BJ (cell line): ENCODE results near the gene HS6ST3. TPM values are rescaled to one million over a fixed set of nuclear protein-coding genes. Genes with fewer than 3 reads are reported as not detected.

Source experiments
- CTCF ChIA-PET: fragments of 350-600 bp; formaldehyde crosslinking; extraction: SDS; loops from one replicate; lab custom pipeline; 2021; ENCODE audit warnings: antibody characterized with exemption, inconsistent platforms; lab: Yijun Ruan, JAX
- POLR2A ChIA-PET: fragments of 300-600 bp; sonication (Branson Sonifier 250); formaldehyde crosslinking; extraction: SDS; loops from one replicate; lab custom pipeline; 2021; ENCODE audit warnings: antibody characterized with exemption; lab: Charles Lee
- DNase-seq: peaks from one replicate; pipeline ENCODE4 v3.0.0-alpha.2; 2011; ENCODE audit warnings: low read depth
- H3K27me3 ChIP-seq: 2 replicates; pipeline ENCODE4 v1.6.0; 2011; ENCODE audit warnings: low read length; ENCODE audit not compliant: control insufficient read depth, insufficient read depth
- H3K36me3 ChIP-seq: 2 replicates; pipeline ENCODE4 v1.5.1; 2011; ENCODE audit warnings: low read length; ENCODE audit not compliant: control insufficient read depth, insufficient read depth
- H3K4me3 ChIP-seq: 2 replicates; pipeline ENCODE4 v1.5.1; 2011; ENCODE audit warnings: low read depth, mild to moderate bottlenecking, control low read depth, low read length
- CTCF ChIP-seq: IDR thresholded peaks from 2 replicates; pipeline ENCODE4 v1.5.1; 2011; ENCODE audit warnings: low read depth, mild to moderate bottlenecking, control low read depth, inconsistent platforms, low read length, moderate library complexity; ENCODE audit not compliant: insufficient read depth
- polyA plus RNA-seq: library from polyadenylated mRNA; depleted of rRNA; stranded (reverse); fragments of >200 nt; gene quantifications from 2 replicates; pipeline ENCODE4 v1.2.3, GENCODE V29; 2011

HS6ST3 gene
- polyA plus RNA-seq, 1 experiment = not detected

GRCh38 chr13:96391606-96392005 is 301.7 kb downstream of the HS6ST3 start:
- TF ChIP-seq CTCF = no peak
- no peaks in the 10 kb centered on the region for H3K36me3 ChIP-seq
- ChIA-PET CTCF (no interaction called here), POLR2A (no interaction called here)
- no peaks in the 10 kb centered on the region for H3K27me3 ChIP-seq
- DNase-seq = no peak
- no peak overlapping the region for H3K4me3 ChIP-seq

- POLR2A ChIA-PET = no interaction called here
These were observed 307.9 kb downstream of the HS6ST3 start for GRCh38 chr13:96397807-96398206.

GRCh38 chr13:96398486-96398885 is 308.6 kb downstream of the HS6ST3 start:
- no peak for DNase-seq
- CTCF ChIA-PET = no interaction called here
- H3K4me3 ChIP-seq = no peak overlapping the region
- POLR2A ChIA-PET = no interaction called here
- no peaks in the 10 kb centered on the region for H3K36me3 ChIP-seq
- no peak for TF ChIP-seq CTCF
- no peaks in the 10 kb centered on the region for H3K27me3 ChIP-seq

More at GRCh38 chr13:96397807-96398206, 307.9 kb downstream of the HS6ST3 start:
- Histone ChIP-seq H3K36me3 (no peaks in the 10 kb centered on the region), H3K4me3 (no peak overlapping the region), H3K27me3 (no peaks in the 10 kb centered on the region)
- no peak for TF ChIP-seq CTCF
- CTCF ChIA-PET = no interaction called here
- DNase-seq = no peak

- TF ChIP-seq CTCF = no peak
- H3K4me3 ChIP-seq = no peak overlapping the region
- no peak for DNase-seq
These were observed 313.3 kb downstream of the HS6ST3 start for GRCh38 chr13:96403241-96403640.

GRCh38 chr13:96403651-96404050 is 313.7 kb downstream of the HS6ST3 start:
- DNase-seq = no peak

More at GRCh38 chr13:96403241-96403640, 313.3 kb downstream of the HS6ST3 start:
- ChIA-PET POLR2A (no interaction called here), CTCF (no interaction called here)
- Histone ChIP-seq H3K36me3 (no peaks in the 10 kb centered on the region), H3K27me3 (no peaks in the 10 kb centered on the region)

More at GRCh38 chr13:96403651-96404050, 313.7 kb downstream of the HS6ST3 start:
- H3K27me3 ChIP-seq = no peaks in the 10 kb centered on the region
- no peak overlapping the region for H3K4me3 ChIP-seq
- H3K36me3 ChIP-seq = no peaks in the 10 kb centered on the region
- POLR2A ChIA-PET = no interaction called here
- no peak for TF ChIP-seq CTCF
- CTCF ChIA-PET = no interaction called here
